Kidney (tissue), 22 donors: ENCODE measurements around the gene RPTOR. TPM values are rescaled to one million over a fixed set of nuclear protein-coding genes. Genes with fewer than 3 reads are reported as not detected.
A peak's percentile ranks its signal among the peaks of the same experiment; 100 is the strongest.

Source experiments
- DNase-seq, 5 donors: peaks; one replicate each; pipeline ENCODE4 v3.0.0-alpha.2; 2013 to 2020
- FAIRE-seq: peaks from 2 replicates; lab custom pipeline; 2012; peaks lifted over from hg19 to GRCh38; lab: Jason Lieb, UNC
- H3K27ac ChIP-seq, 2 donors: one replicate each; pipeline ENCODE4 v1.7.0; 2013; ENCODE audit warnings: low read depth in 2 of 2, low read length in 2 of 2, inconsistent platforms in 1 of 2
- H3K27me3 ChIP-seq: one replicate; pipeline ENCODE4 v1.7.1; 2013; ENCODE audit warnings: low read length, inconsistent platforms; ENCODE audit not compliant: control insufficient read depth, insufficient read depth
- H3K36me3 ChIP-seq, 3 donors: one replicate each; pipeline versions ENCODE4 v1.7.0 to v1.7.1; 2013; ENCODE audit warnings: low read length in 3 of 3, control low read depth in 1 of 3, inconsistent platforms in 1 of 3; ENCODE audit not compliant: insufficient read depth in 3 of 3, control insufficient read depth in 2 of 3
- H3K4me1 ChIP-seq, 3 donors: one replicate each; pipeline versions ENCODE4 v1.7.0 to v1.7.1; 2013; ENCODE audit warnings: low read length in 3 of 3, inconsistent platforms in 1 of 3, low read depth in 1 of 3; ENCODE audit not compliant: control insufficient read depth in 2 of 3, insufficient read depth in 2 of 3
- H3K4me3 ChIP-seq, 3 donors: one replicate each; pipeline versions ENCODE4 v1.7.0 to v1.8.1; 2013; ENCODE audit warnings: low read length in 3 of 3, control low read depth in 1 of 3, inconsistent platforms in 1 of 3
- H3K9ac ChIP-seq, 3 donors: one replicate each; pipeline versions ENCODE4 v1.7.0 to v1.7.1; 2013; ENCODE audit warnings: low read length in 3 of 3, control low read depth in 1 of 3, inconsistent platforms in 1 of 3
- H3K9me3 ChIP-seq, 3 donors: one replicate each; pipeline versions ENCODE4 v1.7.0 to v1.7.1; 2013; ENCODE audit warnings: low read length in 3 of 3, control low read depth in 1 of 3, inconsistent platforms in 1 of 3; ENCODE audit not compliant: control insufficient read depth in 2 of 3, insufficient read depth in 1 of 3
- intact Hi-C: fragments of 100-400 bp; cut with DNase I; formaldehyde crosslinking; loops from one replicate; pipeline ENCODE4 v1.11.1; 2022
- long read RNA-seq, 10 donors: library from polyadenylated mRNA in 1 of 10; unstranded in 1 of 10; transcript quantifications; one replicate each; pipeline ENCODE4 v2.0.0 and lab custom pipeline, GENCODE V29; 2021 to 2026
- polyA plus RNA-seq: library from polyadenylated mRNA; stranded (reverse); fragments of 350-450 nt; fragmentation: Illumina TruSeq; extraction: RNeasy Lipid Tissue Mini Kit (QIAGEN cat#74804); gene quantifications from one replicate; pipeline ENCODE4 v1.2.3, GENCODE V29; 2014; ENCODE audit warnings: low read depth, low replicate concordance; ENCODE audit not compliant: insufficient read depth
- total RNA-seq: library from RNA; stranded (reverse); fragmentation: NEBNext Ultra II Directional; extraction: Animal tissue kit (Norgen Biotek cat#: 25700); gene quantifications from one replicate; pipeline ENCODE4 v1.2.1, GENCODE V29; 2021
- TF ChIP-seq, protein P1 (sequence below): IDR thresholded peaks from 3 replicates; pipeline ENCODE4 v1.5.1; 2012; ENCODE audit warnings: mild to moderate bottlenecking, moderate library complexity, borderline replicate concordance; ENCODE audit not compliant: insufficient read depth; ENCODE audit errors: extremely low read depth
- donor health status: control.
- donor health status: control.
- donor health status: control.
- donor health status: control.
- donor health status: control.
- donor health status: DM: yes; HTN: yes; CAD: no.
- donor health status: Normal renal cell carcinoma (clear cell type).

The RPTOR gene, protein sequence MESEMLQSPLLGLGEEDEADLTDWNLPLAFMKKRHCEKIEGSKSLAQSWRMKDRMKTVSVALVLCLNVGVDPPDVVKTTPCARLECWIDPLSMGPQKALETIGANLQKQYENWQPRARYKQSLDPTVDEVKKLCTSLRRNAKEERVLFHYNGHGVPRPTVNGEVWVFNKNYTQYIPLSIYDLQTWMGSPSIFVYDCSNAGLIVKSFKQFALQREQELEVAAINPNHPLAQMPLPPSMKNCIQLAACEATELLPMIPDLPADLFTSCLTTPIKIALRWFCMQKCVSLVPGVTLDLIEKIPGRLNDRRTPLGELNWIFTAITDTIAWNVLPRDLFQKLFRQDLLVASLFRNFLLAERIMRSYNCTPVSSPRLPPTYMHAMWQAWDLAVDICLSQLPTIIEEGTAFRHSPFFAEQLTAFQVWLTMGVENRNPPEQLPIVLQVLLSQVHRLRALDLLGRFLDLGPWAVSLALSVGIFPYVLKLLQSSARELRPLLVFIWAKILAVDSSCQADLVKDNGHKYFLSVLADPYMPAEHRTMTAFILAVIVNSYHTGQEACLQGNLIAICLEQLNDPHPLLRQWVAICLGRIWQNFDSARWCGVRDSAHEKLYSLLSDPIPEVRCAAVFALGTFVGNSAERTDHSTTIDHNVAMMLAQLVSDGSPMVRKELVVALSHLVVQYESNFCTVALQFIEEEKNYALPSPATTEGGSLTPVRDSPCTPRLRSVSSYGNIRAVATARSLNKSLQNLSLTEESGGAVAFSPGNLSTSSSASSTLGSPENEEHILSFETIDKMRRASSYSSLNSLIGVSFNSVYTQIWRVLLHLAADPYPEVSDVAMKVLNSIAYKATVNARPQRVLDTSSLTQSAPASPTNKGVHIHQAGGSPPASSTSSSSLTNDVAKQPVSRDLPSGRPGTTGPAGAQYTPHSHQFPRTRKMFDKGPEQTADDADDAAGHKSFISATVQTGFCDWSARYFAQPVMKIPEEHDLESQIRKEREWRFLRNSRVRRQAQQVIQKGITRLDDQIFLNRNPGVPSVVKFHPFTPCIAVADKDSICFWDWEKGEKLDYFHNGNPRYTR (N-terminal part only)
- 37.6 TPM for total RNA-seq
- 5.5 TPM for polyA plus RNA-seq
- long read RNA-seq, donor 1, partial matches to known transcripts: 0 of 3 reads
- long read RNA-seq, donor 1, other reads (novel, unspliced or antisense): 0 of 3 reads
- long read RNA-seq, donor 2: 0 reads
- long read RNA-seq, donor 3, partial matches to known transcripts: 0 of 1 reads
- long read RNA-seq, donor 3, other reads (novel, unspliced or antisense): 0 of 1 reads
- long read RNA-seq, donor 4, full-length matches to known transcripts: 4 of 4 reads
- long read RNA-seq, donor 4, partial matches to known transcripts: 0 of 4 reads
- long read RNA-seq, donor 4, other reads (novel, unspliced or antisense): 0 of 4 reads
- long read RNA-seq, donor 5: 0 reads
- long read RNA-seq, donor 6: 0 reads
- long read RNA-seq, donor 7, partial matches to known transcripts: 16 of 27 reads
- long read RNA-seq, donor 7, other reads (novel, unspliced or antisense): 8 of 27 reads
- long read RNA-seq, donor 8: 0 reads
- long read RNA-seq, donor 9: 0 reads
- long read RNA-seq, donor 10, full-length matches to known transcripts: 2 of 2 reads
- long read RNA-seq, donor 10, partial matches to known transcripts: 0 of 2 reads
- long read RNA-seq, donor 10, other reads (novel, unspliced or antisense): 0 of 2 reads

DNA sequence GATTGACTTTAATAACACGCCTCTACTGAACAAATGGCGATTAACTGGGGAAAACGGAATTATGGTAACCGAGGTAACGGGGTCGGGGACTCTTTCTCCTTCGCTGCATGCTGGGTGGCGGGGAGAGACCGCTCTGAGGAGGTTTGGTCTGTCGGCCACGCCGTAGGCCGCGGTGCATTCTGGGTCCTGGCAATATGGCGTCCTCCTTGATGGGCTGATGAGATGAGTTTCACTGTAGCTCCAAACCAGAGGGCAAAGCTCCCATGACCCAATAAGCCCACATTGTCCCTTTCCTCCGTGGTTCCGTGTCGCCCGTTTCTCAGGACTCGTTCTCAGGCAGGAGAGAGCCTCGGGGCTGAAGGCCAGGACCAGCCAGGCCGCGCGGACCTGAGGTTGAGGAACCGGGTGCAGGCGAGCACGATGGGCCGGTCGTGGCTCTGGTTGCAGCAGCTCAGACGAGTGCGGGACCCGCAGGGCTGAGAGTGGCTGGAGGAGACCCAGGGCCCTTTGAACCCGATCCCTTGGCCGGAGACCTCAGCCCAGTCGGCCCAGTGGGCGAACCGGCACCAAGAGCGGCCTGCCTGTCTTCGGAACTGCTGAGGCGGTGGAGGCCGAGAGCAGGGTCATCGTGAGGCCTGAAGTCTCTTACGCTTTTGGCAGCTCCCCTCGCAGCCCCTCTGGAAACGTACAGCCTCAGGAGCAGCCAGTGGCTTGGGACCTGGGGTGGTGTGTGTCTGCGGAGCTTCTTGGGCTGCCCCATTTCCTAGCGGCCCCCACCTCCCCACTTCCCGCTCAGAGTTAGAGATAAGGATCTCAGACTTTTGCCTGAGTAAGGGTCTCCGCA, at the start of gene RPTOR:
RPTOR (plus strand) TSS at position 184 of the 844 bp plus-strand sequence. CDS start 792 bp downstream, outside the sequence.
- FAIRE-seq (no peak), DNase-seq (peak; percentile 93 to 96 (median 94))
- Histone ChIP-seq H3K36me3 (peaks cover 0 to 2% (median 0%) of the 10 kb centered on the region in 3 donors), H3K9me3 (no peaks in the 10 kb centered on the region), H3K4me3 (peak within 1 kb of the TSS; percentile 90 to 99 (median 99)), H3K27me3 (no peaks in the 10 kb centered on the region), H3K4me1 (peaks cover 0 to 9% (median 0%) of the 10 kb centered on the region in 3 donors), H3K27ac (peak within 1 kb of the TSS; percentile 35 to 64), H3K9ac (peak within 1 kb of the TSS; percentile 68 to 99 (median 98))
- intact Hi-C loops: no loop called here
- TF ChIP-seq, protein P1, sequence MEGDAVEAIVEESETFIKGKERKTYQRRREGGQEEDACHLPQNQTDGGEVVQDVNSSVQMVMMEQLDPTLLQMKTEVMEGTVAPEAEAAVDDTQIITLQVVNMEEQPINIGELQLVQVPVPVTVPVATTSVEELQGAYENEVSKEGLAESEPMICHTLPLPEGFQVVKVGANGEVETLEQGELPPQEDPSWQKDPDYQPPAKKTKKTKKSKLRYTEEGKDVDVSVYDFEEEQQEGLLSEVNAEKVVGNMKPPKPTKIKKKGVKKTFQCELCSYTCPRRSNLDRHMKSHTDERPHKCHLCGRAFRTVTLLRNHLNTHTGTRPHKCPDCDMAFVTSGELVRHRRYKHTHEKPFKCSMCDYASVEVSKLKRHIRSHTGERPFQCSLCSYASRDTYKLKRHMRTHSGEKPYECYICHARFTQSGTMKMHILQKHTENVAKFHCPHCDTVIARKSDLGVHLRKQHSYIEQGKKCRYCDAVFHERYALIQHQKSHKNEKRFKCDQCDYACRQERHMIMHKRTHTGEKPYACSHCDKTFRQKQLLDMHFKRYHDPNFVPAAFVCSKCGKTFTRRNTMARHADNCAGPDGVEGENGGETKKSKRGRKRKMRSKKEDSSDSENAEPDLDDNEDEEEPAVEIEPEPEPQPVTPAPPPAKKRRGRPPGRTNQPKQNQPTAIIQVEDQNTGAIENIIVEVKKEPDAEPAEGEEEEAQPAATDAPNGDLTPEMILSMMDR: no peak

DNA sequence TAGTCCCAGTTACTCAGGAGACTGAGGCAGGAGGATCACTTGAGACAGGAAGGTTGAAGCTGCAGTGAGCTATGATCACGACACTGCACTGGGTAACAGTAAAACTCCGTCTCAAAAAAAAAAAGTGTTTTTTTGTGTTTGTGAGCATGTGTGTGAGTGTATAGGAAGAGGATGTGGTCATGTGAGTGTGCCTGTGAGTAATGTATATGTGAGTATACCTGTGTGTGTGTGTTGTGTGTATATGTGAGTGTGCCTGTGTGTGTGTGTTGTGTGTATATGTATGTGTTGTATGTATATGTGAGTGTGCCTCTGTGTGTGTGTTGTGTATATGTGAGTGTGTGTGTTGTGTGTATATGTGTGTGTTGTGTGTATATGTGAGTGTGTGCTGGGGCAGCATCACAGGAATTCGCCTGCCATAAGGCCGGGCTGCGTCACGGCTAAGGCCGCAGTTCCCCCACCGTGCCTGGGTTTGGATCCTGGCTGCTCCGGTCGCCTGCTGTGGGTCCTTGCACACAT, 46.9 kb upstream of the RPTOR start:
- TF ChIP-seq, protein P1: no peak
- H3K36me3 ChIP-seq: no peaks in the 10 kb centered on the region
- intact Hi-C loops: no loop called here
- H3K4me3 ChIP-seq: peak overlapping the region in 1 of 3 donors; percentile 44
- no peaks in the 10 kb centered on the region for H3K9me3 ChIP-seq
- FAIRE-seq: no peak
- no peak overlapping the region for H3K9ac ChIP-seq
- no peak for DNase-seq
- no peaks in the 10 kb centered on the region for H3K27me3 ChIP-seq
- H3K27ac ChIP-seq: no peak overlapping the region
- H3K4me1 ChIP-seq: peaks cover 0 to 11% (median 0%) of the 10 kb centered on the region in 3 donors
